NCI-H748 (cell line): ENCODE measurements around the gene CST7.

Experiments used
- DNase-seq: peaks from one replicate; lab custom pipeline; 2025; ENCODE audit not compliant: unreplicated experiment; lab: John Stamatoyannopoulos, UW

CST7 gene

GRCh38 chr20:24950836-24951525 lies 1.9 kb downstream of the CST7 start:
- no peak for DNase-seq

- DNase-seq, result no peak
Observed at GRCh38 chr20:24951536-24952083, 2.5 kb downstream of the CST7 start.

GRCh38 chr20:24952376-24953208 lies 3.5 kb downstream of the CST7 start:
- DNase-seq, result peak; percentile 28

- DNase-seq, result no peak
Observed at GRCh38 chr20:24953209-24953575, 4.1 kb downstream of the CST7 start.

GRCh38 chr20:24953621-24954133 lies 4.6 kb downstream of the CST7 start:
- DNase-seq, result no peak

- no peak for DNase-seq
Observed at GRCh38 chr20:24954151-24954550, 5.1 kb downstream of the CST7 start.

GRCh38 chr20:24954566-24954965 lies 5.5 kb downstream of the CST7 start:
- no peak for DNase-seq

- DNase-seq, result no peak
Observed at GRCh38 chr20:24955045-24955444, 6.0 kb downstream of the CST7 start.

GRCh38 chr20:24956001-24956841 lies 7.2 kb downstream of the CST7 start:
- no peak for DNase-seq

- no peak for DNase-seq
Observed at GRCh38 chr20:24957326-24958016, 8.4 kb downstream of the CST7 start.

- no peak for DNase-seq
Observed at GRCh38 chr20:24958506-24959385, 9.7 kb downstream of the CST7 start.

GRCh38 chr20:24959591-24960301 lies 10.7 kb downstream of the CST7 start:
- no peak for DNase-seq

- no peak for DNase-seq
Observed at GRCh38 chr20:24960302-24960801, 11.3 kb downstream of the CST7 start.

GRCh38 chr20:24960861-24961260 lies 11.8 kb downstream of the CST7 start:
- DNase-seq, result peak; percentile 49

GRCh38 chr20:24961384-24962181 lies 12.5 kb downstream of the CST7 start:
- DNase-seq, result peak; percentile 34

GRCh38 chr20:24962182-24962492 lies 13.1 kb downstream of the CST7 start:
- DNase-seq, result no peak

- no peak for DNase-seq
Observed at GRCh38 chr20:24962510-24962909, 13.4 kb downstream of the CST7 start.
